ENCODE results near the gene TPRA1.

TPRA1 gene

DNA sequence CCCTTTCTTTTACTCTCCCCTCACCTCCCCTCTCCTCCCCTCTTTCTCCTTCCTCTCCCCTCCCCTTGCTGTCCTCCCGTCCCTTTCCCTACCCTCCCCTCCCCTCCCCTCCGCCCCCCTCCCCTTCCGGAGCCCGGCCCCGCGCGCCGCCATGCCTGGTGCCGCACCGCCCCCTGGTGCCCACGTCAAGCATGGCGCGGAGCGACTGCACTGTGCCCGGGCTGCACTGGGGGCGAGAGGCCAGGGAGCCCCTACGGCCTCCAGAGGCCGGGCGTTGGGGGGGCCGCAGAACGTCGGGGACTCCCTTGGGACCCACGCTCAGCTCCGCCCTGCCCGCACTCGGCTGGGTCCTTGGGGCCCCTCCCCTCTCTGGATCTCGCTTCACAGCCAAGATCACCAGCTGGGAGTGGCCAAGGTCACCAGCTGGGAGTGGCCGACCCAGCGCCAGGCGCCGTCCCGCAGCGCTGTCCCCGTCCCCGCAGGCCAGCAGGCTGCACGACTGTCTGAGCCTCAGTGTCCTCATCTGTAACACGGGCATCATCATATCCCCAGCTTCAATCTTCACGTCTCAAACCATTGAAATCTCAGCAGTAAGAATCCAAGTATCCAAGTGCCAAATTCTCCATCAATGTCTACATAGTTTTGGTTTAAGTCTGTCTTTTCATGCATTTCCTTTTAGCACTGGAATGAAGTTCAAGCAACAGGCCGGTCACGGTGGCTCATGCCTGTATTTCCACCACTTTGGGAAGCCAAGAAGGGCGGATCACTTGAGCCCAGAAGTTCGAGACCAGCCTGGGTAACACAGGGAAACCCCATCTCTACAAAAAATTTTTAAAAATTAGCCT is 42.5 kb downstream of the TPRA1 start:
- Histone ChIP-seq H3K27me3 (ENCODE audit: control insufficient read depth in 5 of 5, insufficient read depth in 4 of 5, low read length in 5 of 5) (peaks cover 0 to 4% (median 0%) of the 10 kb centered on the region in 5 donors), H3K4me3 (ENCODE audit: low read depth in 1 of 5, low read length in 5 of 5) (peak overlapping the region; percentile 67 to 74 (median 69)), H3K9me3 (ENCODE audit: control insufficient read depth in 5 of 5, low read length in 5 of 5) (no peaks in the 10 kb centered on the region), H3K4me1 (ENCODE audit: control insufficient read depth in 5 of 5, insufficient read depth in 5 of 5, low read length in 5 of 5) (peaks cover 0 to 16% (median 10%) of the 10 kb centered on the region in 5 donors), H3K9ac (ENCODE audit: low read length in 5 of 5) (peak overlapping the region in 3 of 5 donors; percentile 27 to 72 (median 70)), H3K36me3 (ENCODE audit: control insufficient read depth in 5 of 5, insufficient read depth in 5 of 5, low read length in 5 of 5) (no peaks in the 10 kb centered on the region), H3K27ac (ENCODE audit: low read depth, low read length) (no peak overlapping the region)

DNA sequence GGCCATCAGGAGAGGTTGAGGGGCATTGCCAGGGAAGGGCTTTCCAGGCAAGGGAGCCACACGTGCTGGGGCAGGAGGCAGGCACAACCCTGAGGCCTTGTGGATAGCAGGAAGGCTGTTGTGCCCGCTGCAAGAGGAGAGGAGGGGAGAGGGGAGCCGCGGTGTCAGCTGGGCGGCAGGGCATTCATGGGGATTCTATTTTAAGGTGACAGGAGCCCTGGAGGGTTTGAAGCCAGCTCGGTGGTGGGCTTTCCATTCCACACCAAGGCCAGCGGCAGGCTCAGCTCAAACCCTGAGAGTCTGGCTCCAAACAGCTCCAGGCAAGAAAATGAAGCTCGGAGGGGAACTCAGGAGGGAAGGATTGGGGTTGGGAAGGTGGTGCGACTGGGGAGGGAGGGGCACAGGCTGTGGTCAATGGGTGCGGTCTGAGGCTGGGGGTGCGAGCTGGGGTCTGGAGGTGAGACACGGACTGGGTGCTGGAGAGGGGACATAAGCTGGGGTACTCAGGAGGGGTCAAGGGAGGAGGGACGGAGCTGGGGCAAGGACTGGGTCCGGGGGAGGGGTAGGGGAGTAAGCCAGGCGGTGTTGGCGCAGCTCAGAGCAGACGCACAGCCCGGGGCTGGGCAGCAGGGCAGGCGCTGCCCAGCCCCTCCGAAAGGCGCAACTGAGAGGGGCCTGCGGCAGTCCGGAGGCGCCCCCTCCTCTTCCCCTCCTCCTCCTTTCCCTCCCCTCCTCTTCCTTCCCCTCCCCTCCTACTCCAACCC is 43.4 kb downstream of the TPRA1 start:
- no peaks in the 10 kb centered on the region for H3K9me3 ChIP-seq (ENCODE audit: control insufficient read depth in 5 of 5, low read length in 5 of 5)

DNA sequence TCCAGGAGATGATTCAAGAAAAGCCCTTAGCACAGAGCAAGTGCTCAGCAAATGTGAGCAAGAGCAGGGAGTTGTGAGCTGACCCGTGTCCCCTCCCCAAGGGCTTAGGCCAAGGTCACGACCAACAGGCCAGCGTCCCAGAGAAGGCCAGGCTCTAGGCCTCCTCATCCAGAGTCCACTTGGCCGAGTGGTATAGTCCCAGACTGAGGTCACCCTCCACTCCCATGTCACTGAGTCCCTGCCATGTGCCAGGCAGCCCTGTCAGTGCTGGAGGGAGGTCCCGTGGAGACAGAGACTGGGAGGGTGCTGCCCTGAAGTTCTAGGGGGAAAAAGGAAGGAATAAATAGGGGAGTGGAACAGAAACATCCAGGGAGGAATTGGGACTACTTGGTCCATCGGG is 44.0 kb downstream of the TPRA1 start:
- peak overlapping the region in 1 of 5 donors; percentile 17 for H3K9ac ChIP-seq (ENCODE audit: low read length in 5 of 5)
- H3K27me3 ChIP-seq (ENCODE audit: control insufficient read depth in 5 of 5, insufficient read depth in 4 of 5, low read length in 5 of 5), result peaks cover 0 to 4% (median 0%) of the 10 kb centered on the region in 5 donors
- H3K4me3 ChIP-seq (ENCODE audit: low read depth in 1 of 5, low read length in 5 of 5), result no peak overlapping the region
- no peaks in the 10 kb centered on the region for H3K36me3 ChIP-seq (ENCODE audit: control insufficient read depth in 5 of 5, insufficient read depth in 5 of 5, low read length in 5 of 5)
- H3K4me1 ChIP-seq (ENCODE audit: control insufficient read depth in 5 of 5, insufficient read depth in 5 of 5, low read length in 5 of 5), result peaks cover 0 to 16% (median 10%) of the 10 kb centered on the region in 5 donors
- no peaks in the 10 kb centered on the region for H3K9me3 ChIP-seq (ENCODE audit: control insufficient read depth in 5 of 5, low read length in 5 of 5)
- H3K27ac ChIP-seq (ENCODE audit: low read depth, low read length), result no peak overlapping the region

More for the DNA sequence above, 43.4 kb downstream of the TPRA1 start:
- H3K4me3 ChIP-seq (ENCODE audit: low read depth in 1 of 5, low read length in 5 of 5), result peak overlapping the region; percentile 40 to 74 (median 48)
- peak overlapping the region in 2 of 5 donors; percentile 27 to 52 for H3K9ac ChIP-seq (ENCODE audit: low read length in 5 of 5)
- H3K27me3 ChIP-seq (ENCODE audit: control insufficient read depth in 5 of 5, insufficient read depth in 4 of 5, low read length in 5 of 5), result peaks cover 0 to 4% (median 0%) of the 10 kb centered on the region in 5 donors
- peaks cover 0 to 16% (median 10%) of the 10 kb centered on the region in 5 donors for H3K4me1 ChIP-seq (ENCODE audit: control insufficient read depth in 5 of 5, insufficient read depth in 5 of 5, low read length in 5 of 5)
- H3K36me3 ChIP-seq (ENCODE audit: control insufficient read depth in 5 of 5, insufficient read depth in 5 of 5, low read length in 5 of 5), result no peaks in the 10 kb centered on the region
- H3K27ac ChIP-seq (ENCODE audit: low read depth, low read length), result no peak overlapping the region

DNA sequence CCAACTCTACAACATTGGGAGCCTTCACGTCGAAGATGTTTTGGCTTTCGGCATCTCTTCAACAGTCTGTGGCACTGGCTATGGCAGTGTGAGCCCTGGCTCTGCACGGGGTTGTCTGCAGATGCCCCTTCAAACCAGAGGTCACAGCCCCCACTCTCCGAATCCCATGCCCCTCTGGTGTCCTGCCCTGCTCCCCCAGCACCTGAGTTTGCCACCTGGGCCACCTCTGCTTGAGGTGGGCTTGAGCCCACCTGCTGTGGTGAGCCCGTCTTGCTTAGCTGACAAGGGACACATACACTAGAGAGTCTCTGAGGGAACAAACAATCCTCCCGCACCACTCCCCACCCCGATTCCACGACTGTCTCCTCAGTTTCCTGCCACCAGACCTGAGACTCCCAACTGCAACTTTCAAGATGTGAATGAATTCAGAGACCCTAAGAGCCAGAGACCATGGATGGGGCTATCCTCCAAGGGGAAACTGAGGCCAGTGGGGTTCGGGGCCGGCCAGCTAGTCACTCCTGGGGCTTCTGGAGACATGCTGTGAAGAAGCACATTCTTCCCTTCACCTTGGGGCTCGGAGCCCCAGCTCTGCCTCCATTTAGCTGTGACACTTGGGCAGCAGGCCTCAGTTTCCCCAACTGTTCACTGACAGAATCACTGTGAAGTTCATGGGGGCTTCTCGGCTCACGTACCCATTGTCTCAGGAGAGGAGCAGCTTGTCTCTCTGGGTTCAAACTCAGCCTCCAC is 44.6 kb downstream of the TPRA1 start:
- Histone ChIP-seq H3K9ac (ENCODE audit: low read length in 5 of 5) (no peak overlapping the region), H3K36me3 (ENCODE audit: control insufficient read depth in 5 of 5, insufficient read depth in 5 of 5, low read length in 5 of 5) (no peaks in the 10 kb centered on the region), H3K4me3 (ENCODE audit: low read depth in 1 of 5, low read length in 5 of 5) (no peak overlapping the region), H3K4me1 (ENCODE audit: control insufficient read depth in 5 of 5, insufficient read depth in 5 of 5, low read length in 5 of 5) (peaks cover 0 to 16% (median 10%) of the 10 kb centered on the region in 5 donors), H3K27ac (ENCODE audit: low read depth, low read length) (no peak overlapping the region), H3K9me3 (ENCODE audit: control insufficient read depth in 5 of 5, low read length in 5 of 5) (no peaks in the 10 kb centered on the region), H3K27me3 (ENCODE audit: control insufficient read depth in 5 of 5, insufficient read depth in 4 of 5, low read length in 5 of 5) (peaks cover 0 to 4% (median 0%) of the 10 kb centered on the region in 5 donors)

DNA sequence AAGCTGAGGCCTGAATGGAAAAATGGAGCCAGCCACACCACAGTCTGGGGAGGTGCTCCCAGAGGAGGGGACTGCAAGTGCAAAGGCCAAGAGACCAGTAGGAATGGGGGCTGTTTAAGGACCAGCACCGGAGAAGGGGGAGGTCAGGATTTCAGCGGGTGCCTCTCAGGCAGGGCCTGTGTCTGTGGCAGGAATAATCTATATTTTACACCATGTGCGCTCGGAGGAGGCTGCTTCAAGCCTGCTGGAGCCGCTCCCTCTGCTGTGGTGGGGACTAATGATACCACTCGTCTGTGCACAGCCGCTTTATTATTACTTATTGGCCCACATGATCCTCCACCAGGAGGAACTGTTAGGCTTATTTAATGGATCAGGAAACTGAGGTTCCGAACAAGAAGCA is 45.3 kb downstream of the TPRA1 start:
- Histone ChIP-seq H3K9ac (ENCODE audit: low read length in 5 of 5) (no peak overlapping the region), H3K27ac (ENCODE audit: low read depth, low read length) (no peak overlapping the region), H3K4me3 (ENCODE audit: low read depth in 1 of 5, low read length in 5 of 5) (no peak overlapping the region), H3K4me1 (ENCODE audit: control insufficient read depth in 5 of 5, insufficient read depth in 5 of 5, low read length in 5 of 5) (peaks cover 0 to 16% (median 10%) of the 10 kb centered on the region in 5 donors), H3K9me3 (ENCODE audit: control insufficient read depth in 5 of 5, low read length in 5 of 5) (no peaks in the 10 kb centered on the region), H3K27me3 (ENCODE audit: control insufficient read depth in 5 of 5, insufficient read depth in 4 of 5, low read length in 5 of 5) (peaks cover 0 to 4% (median 0%) of the 10 kb centered on the region in 5 donors), H3K36me3 (ENCODE audit: control insufficient read depth in 5 of 5, insufficient read depth in 5 of 5, low read length in 5 of 5) (no peaks in the 10 kb centered on the region)

DNA sequence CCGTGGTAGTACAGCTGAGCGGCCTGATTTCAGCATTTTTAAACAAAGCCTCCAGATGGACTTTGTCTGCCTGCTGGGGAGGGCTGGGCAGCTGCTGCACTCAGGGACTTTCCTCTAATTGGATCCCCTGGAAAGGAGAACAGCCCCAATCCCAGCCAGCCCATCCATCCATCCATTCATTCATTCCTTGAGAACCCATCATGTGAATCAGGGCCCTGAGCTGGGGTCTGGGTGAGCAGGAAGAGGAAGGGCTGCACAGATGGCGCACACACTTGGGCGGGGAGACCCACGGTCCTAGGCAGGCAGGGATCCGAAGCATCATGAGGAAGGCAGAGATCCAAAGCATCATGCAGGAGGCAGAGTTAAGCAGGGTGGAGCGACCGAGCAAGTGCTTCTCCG is 45.7 kb downstream of the TPRA1 start:
- no peaks in the 10 kb centered on the region for H3K36me3 ChIP-seq (ENCODE audit: control insufficient read depth in 5 of 5, insufficient read depth in 5 of 5, low read length in 5 of 5)
- H3K4me3 ChIP-seq (ENCODE audit: low read depth in 1 of 5, low read length in 5 of 5), result no peak overlapping the region
- H3K4me1 ChIP-seq (ENCODE audit: control insufficient read depth in 5 of 5, insufficient read depth in 5 of 5, low read length in 5 of 5), result peaks cover 0 to 16% (median 10%) of the 10 kb centered on the region in 5 donors
- no peak overlapping the region for H3K27ac ChIP-seq (ENCODE audit: low read depth, low read length)
- H3K27me3 ChIP-seq (ENCODE audit: control insufficient read depth in 5 of 5, insufficient read depth in 4 of 5, low read length in 5 of 5), result peaks cover 0 to 4% (median 0%) of the 10 kb centered on the region in 5 donors
- H3K9ac ChIP-seq (ENCODE audit: low read length in 5 of 5), result no peak overlapping the region
- no peaks in the 10 kb centered on the region for H3K9me3 ChIP-seq (ENCODE audit: control insufficient read depth in 5 of 5, low read length in 5 of 5)

DNA sequence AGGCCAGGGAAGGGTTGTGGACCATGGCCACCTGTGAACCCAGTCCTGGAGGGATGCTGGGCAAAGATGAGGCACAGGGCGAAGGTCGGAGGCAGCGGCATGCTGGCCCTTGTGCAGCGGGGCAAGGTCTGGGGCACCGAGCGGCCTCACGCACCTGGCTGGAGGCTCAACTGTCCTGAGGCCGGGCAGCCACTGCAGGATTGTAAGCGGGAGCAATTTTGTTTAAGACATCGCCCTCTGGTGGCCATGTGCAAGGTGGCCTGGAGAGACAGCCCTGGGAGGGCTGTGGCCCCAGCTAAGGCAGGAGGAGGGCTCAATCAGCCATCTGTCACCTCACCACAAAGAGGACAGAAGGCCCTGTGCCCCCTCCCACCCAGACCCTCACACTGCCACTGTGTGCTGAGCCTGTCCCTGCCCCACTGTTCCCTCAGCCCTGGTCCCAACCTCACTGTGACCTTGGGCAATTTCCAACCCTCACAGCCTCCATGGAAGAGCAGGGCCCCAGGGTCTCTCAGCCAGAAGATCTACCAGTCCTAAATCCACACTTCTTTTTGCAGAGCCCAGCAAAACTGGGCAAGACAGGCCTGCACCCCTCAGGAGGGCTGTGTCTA is 46.2 kb downstream of the TPRA1 start:
- H3K27ac ChIP-seq (ENCODE audit: low read depth, low read length), result no peak overlapping the region

DNA sequence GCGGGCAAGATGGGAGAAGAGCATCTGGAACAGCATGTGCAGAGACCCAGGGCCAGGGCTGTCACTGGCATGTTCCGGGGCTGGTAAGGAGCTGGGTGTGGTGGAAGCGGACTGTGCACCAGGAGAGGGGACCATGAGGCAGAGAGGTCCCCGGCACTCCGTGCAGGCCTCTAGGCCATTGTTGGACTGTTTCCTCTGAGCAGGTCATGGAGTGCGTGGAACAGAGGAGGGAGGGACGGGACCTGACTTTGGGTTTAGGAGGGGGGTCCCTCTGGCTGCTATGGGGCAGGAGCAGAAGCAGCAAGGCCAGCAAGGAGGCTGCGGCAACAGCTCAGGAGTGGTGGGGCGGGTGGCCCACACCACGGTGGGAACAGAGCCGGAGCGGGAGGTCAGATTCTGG is 47.1 kb downstream of the TPRA1 start:
- Histone ChIP-seq H3K9ac (ENCODE audit: low read length in 5 of 5) (no peak overlapping the region), H3K27me3 (ENCODE audit: control insufficient read depth in 5 of 5, insufficient read depth in 4 of 5, low read length in 5 of 5) (peaks cover 0 to 5% (median 0%) of the 10 kb centered on the region in 5 donors), H3K4me1 (ENCODE audit: control insufficient read depth in 5 of 5, insufficient read depth in 5 of 5, low read length in 5 of 5) (peaks cover 0 to 16% (median 10%) of the 10 kb centered on the region in 5 donors), H3K9me3 (ENCODE audit: control insufficient read depth in 5 of 5, low read length in 5 of 5) (no peaks in the 10 kb centered on the region), H3K4me3 (ENCODE audit: low read depth in 1 of 5, low read length in 5 of 5) (no peak overlapping the region), H3K36me3 (ENCODE audit: control insufficient read depth in 5 of 5, insufficient read depth in 5 of 5, low read length in 5 of 5) (no peaks in the 10 kb centered on the region), H3K27ac (ENCODE audit: low read depth, low read length) (no peak overlapping the region)

More for the DNA sequence above, 46.2 kb downstream of the TPRA1 start:
- Histone ChIP-seq H3K9me3 (ENCODE audit: control insufficient read depth in 5 of 5, low read length in 5 of 5) (no peaks in the 10 kb centered on the region), H3K9ac (ENCODE audit: low read length in 5 of 5) (no peak overlapping the region), H3K36me3 (ENCODE audit: control insufficient read depth in 5 of 5, insufficient read depth in 5 of 5, low read length in 5 of 5) (no peaks in the 10 kb centered on the region), H3K27me3 (ENCODE audit: control insufficient read depth in 5 of 5, insufficient read depth in 4 of 5, low read length in 5 of 5) (peaks cover 0 to 4% (median 0%) of the 10 kb centered on the region in 5 donors), H3K4me3 (ENCODE audit: low read depth in 1 of 5, low read length in 5 of 5) (no peak overlapping the region), H3K4me1 (ENCODE audit: control insufficient read depth in 5 of 5, insufficient read depth in 5 of 5, low read length in 5 of 5) (peaks cover 0 to 16% (median 10%) of the 10 kb centered on the region in 5 donors)

DNA sequence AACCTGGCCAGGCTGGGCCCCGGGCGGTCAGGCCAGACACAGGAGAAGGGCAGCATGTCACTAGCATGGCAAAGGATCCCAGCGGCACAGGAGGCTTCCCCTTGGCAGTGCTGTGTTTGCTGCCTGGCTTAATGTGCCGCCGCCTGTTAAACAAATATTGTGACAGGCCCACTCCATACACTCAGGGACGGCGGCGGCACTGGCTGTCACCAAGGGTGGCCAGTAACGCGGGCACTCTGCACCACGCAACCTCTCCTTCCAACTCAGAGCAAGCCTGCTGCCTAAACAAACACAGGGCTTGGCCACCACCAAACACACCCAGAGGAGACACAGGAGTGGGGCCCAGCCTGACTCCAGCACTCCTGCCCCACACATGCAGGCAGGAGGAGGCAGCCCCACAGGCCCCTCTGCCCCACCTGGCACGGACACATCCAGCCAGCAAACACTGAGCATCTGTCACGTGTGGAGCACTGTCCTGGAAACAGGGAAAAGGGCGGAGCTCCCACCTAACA is 48.0 kb downstream of the TPRA1 start:
- H3K36me3 ChIP-seq (ENCODE audit: control insufficient read depth in 5 of 5, insufficient read depth in 5 of 5, low read length in 5 of 5), result no peaks in the 10 kb centered on the region
- H3K27ac ChIP-seq (ENCODE audit: low read depth, low read length), result no peak overlapping the region
- H3K27me3 ChIP-seq (ENCODE audit: control insufficient read depth in 5 of 5, insufficient read depth in 4 of 5, low read length in 5 of 5), result peaks cover 0 to 8% (median 0%) of the 10 kb centered on the region in 5 donors
- H3K9ac ChIP-seq (ENCODE audit: low read length in 5 of 5), result no peak overlapping the region
- no peaks in the 10 kb centered on the region for H3K9me3 ChIP-seq (ENCODE audit: control insufficient read depth in 5 of 5, low read length in 5 of 5)
- H3K4me3 ChIP-seq (ENCODE audit: low read depth in 1 of 5, low read length in 5 of 5), result no peak overlapping the region
- peaks cover 0 to 8% (median 5%) of the 10 kb centered on the region in 5 donors for H3K4me1 ChIP-seq (ENCODE audit: control insufficient read depth in 5 of 5, insufficient read depth in 5 of 5, low read length in 5 of 5)

Measured in subcutaneous abdominal adipose tissue (tissue), 5 donors.